Fibroblast of gingiva (primary cell): ENCODE results near the gene G6PD.
"Not testable (repeated sequence)": the region's sequence is repeated elsewhere in the genome, so short reads cannot be mapped to it uniquely, and the experiment has no call there.

Experiments
- DNase-seq: peaks from one replicate; pipeline ENCODE4 v3.0.0-alpha.2; 2011; ENCODE audit warnings: low read depth

The G6PD gene

DNA sequence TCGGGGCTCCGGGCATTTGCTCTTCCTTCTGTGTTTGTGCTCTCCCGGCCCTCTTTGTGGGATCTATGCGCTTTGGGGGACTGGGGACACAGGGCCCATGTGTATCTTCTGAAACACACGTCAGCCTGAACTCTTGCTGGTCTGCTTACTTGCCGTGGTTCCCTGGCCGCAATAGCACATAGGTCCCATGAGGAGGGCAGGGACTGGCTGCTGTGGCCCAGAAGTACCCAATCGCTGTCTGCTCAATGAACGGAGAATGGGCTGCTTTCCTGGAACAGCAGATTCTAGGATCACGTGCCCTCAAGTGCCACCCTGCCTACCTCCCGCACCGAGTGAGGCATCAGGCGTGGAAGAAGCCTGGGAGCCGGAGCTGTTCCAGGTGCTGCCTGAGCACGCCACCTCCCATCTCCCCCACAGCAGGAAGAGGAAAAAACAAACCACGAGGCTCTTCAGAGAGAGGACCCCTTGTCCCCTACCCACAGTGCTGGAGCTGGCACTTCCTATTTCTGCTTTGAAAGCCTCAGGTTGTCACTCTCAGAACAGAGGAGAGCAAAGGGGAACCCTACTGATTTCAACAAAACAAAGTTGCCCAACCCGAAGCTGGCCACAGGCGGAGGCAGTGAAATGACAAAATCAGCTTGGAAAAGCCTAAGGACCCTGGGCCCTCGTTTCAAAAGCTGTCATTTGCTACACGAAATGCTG, 3.8 kb downstream of the G6PD start:
- no peak for DNase-seq

DNA sequence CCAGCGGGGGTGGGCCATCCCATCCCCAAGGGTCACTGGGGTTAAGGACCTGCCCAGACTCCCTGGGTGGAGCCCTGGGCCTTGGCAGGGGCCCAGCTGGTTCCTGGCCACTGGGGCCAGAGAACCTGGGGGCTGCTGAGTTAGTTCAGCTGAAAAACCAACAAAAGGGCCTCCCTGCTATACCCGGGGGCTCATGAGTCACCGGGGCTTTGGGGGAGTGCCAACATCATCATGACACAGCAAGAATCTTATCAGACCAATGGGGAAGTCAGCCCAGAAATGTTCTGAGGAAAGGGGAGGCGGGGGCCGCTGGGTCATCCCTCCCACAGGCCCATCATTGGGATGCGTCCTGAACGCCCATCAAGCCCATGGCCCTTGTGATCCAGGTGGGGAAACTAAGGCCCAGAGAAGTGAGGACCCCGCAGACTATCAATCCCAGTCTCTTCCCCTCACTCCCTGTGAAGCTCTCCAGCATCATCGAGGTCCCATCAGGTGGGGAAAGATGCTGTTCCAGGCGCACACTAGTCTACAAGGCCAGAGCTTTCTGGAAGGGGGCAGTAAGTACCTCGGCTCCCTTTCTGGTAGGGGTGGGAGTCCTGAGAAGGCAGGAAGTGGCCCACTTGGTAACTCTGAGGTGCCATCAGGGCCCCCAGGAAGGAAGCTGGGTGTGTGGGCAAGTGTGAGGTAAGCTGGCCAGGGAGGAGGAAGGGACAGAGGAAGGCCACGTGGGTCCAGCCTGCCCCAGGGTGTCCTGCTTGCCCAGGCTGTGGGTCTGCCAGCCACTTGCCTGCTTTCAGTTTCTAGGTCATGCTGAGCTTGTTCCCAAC, 4.5 kb downstream of the G6PD start:
- DNase-seq: peak; percentile 92

DNA sequence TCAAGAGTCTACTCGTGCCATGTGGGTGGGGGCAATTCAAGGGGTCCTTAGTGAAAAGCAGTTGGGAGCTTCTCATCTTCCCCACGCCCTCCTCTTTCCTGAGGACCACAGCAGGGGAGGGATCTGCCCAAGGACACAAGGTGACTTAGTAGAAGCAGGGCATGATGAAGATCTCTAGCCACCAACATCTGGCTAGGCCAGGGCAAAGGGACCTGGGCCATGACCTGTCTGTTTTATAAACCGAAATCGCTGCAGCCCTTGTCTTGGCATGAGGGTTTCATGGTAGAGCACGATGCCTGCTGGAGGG, 5.1 kb downstream of the G6PD start:
- no peak for DNase-seq

DNA sequence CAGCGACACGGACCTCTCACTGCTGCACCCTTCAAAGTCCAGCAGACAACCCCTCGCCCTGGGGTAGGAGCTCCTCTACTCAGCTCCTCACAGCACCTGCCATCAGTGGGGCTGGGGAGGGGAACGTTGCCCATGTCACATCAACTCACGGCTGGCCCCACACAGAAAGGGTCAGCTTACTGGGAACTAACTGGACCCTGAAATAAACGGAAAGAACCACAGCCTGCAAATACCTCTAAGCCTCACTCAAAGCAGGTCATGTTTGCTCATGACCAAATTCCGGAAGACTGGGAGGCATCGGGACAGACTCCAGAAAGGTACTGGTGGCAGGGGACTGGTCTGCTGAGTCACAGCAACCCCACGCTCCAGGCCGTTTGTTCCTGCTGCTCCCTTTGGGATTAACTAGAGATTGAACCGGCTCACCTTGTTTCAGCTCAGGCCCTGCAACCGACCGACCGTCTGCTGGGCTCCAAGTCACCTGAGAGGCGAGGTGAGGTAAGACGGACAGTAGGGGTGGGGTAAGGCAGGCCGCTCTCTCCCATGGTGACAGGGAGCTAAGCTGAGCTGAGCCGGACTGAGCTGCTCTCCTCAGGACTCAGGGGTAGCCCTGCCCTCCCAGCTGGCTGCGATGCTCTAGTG, 5.6 kb downstream of the G6PD start:
- DNase-seq: no peak

DNA sequence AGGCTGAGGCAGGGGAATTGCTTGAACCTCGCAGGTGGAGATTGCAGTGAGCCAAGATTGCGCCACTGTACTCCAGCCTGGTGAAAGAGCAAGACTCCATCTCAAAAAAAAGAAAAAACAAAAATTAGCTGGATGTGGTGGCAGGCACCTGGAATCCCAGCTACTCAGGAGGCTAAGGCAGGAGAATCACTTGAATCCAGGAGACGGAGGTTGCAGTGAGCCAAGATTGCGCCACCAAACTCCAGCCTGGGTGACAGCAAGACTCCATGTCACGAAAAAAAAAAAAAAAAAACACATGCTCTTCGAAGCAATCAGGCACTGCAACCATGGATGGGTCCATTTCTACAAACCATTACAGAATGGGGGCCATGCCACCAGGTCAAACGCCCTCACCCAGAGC, 6.3 kb downstream of the G6PD start:
- DNase-seq: not testable (repeated sequence)

DNA sequence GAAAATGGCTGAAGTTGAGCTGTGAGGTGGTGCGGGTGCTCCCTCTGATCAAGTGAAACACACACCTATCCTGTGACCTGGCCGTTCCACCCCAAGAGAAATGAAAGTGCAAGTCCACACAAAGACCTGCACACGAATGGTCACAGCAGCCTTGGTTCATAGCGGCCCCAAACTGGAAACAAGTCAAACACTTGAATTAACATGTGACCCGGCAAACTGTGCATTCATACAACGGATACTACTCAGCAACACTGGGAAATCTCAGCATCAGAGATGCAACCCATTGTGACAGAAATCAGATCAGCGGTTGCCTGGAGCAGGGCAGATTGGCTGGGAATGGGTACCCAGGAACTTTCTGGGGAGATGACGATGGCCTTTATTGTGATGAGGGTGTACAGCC, 7.6 kb downstream of the G6PD start:
- DNase-seq: no peak

DNA sequence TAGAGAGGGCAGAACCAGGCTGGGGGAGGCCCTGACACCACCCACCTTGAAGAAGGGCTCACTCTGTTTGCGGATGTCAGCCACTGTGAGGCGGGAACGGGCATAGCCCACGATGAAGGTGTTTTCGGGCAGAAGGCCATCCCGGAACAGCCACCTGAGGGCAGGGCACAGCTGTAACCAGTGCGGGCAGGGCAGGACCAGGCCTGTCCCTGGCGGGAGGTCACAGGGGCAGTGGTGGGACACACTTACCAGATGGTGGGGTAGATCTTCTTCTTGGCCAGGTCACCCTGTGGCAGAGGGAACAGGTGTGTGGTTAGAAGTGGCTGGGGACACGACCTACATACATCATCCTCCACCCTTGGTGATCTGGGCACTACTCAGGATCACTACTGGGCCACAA, 10.8 kb downstream of the G6PD start:
- DNase-seq: no peak

DNA sequence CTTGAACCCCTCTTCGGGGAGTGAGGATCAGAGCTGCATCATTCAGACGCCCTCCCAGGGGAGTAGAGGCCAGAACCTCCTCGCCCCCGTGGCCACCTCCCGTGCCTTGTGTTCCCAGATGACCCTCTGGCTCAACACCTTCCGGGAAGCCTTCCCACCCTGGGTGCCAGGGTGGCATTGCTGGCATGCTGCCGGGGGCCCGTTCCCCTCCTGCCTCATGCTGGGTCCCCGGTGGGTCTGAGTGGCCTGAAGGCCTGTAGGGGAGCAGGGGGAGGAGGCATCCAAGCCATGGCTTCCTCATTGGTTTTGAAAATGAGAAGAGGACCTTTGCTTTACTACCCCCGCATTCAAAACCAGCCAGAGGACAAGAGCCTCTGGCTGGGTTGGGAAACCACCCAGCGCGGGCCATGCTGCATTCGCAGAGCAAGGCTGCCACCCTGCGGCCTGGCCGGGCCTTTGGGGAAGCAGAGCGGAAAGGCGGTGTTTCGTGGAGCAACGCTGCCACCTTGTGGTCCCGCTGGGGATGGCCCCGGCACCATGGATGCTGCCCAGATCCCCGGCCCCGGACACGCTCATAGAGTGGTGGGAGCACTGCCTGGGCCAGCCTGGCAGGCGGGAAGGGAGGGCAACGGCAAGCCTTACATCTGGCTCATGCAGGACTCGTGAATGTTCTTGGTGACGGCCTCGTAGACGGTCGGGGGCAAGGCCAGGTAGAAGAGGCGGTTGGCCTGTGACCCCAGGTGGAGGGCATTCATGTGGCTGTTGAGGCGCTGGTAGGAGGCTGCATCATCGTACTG, 11.9 kb downstream of the G6PD start:
- peak; percentile 80 for DNase-seq

DNA sequence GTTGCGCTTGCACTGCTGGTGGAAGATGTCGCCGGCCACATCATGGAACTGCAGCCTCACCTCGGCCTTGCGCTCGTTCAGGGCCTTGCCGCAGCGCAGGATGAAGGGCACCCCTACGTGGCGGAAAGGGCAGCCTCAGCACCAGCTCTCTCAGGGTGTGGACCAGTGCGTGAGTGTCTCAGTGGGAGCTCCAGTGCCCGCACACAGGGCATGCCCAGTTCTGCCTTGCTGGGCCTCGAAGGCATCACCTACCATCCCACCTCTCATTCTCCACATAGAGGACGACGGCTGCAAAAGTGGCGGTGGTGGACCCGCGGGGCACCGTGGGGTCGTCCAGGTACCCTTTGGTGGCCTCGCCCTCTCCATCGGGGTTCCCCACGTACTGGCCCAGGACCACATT, 14.0 kb downstream of the G6PD start:
- no peak for DNase-seq

DNA sequence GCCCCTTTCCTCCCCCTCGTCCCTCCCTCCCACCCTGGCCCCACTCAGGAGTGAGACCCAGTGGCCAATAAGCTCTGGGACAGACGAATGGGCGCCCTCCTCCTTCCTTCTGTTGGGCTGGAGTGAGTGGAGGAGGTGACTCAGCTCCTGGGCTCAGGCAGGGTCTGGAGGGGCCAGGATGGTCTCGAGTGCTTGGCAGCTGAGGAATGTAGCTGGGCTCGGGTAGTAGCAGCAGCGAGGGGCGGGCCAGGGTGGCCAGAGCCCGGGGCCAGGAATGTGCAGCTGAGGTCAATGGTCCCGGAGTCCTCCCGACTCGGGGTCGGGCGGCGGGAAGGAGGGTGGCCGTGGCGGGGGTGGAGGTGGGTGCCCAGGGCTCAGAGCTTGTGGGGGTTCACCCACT, 15.0 kb downstream of the G6PD start:
- no peak for DNase-seq

DNA sequence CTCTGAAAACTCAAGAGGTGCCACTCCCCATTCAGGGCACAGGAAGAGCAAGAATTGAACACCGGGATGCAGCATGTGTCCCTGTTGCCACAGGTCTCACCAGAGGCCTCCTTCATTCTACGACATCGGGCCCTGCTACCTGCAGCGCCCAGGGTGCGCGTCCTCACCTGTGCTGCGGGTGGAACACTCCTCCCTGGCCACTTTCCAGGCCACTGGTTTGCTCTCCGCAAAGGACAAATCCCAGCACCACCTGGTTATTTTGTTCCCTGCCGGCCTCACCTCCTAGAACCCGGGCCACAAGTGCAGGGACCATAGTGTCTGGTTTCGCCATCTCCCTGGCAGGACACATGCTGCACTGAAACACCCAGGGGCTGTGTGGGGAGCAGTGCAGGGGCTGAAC, 16.4 kb downstream of the G6PD start:
- no peak for DNase-seq

DNA sequence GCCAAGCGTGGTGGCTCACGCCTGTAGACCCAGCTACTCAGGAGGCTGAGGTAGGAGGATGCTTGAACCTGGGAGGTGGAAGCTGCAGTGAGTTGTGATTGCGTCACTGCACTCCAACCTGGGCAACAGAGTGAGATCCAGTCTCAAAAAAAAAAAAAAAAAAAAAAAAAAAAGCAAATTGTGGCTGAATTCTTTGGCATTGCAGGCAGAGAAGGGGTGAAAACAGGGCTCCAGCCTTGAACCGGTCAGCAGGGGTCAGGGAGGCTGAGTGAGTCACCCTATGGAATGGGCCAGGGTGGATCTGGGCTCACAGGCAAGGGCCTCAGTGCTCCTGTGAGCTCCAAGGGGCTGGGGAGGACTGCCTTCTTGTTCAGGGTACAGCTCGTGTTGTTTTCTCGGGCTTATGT, 17.4 kb downstream of the G6PD start:
- DNase-seq: peak; percentile 61

DNA sequence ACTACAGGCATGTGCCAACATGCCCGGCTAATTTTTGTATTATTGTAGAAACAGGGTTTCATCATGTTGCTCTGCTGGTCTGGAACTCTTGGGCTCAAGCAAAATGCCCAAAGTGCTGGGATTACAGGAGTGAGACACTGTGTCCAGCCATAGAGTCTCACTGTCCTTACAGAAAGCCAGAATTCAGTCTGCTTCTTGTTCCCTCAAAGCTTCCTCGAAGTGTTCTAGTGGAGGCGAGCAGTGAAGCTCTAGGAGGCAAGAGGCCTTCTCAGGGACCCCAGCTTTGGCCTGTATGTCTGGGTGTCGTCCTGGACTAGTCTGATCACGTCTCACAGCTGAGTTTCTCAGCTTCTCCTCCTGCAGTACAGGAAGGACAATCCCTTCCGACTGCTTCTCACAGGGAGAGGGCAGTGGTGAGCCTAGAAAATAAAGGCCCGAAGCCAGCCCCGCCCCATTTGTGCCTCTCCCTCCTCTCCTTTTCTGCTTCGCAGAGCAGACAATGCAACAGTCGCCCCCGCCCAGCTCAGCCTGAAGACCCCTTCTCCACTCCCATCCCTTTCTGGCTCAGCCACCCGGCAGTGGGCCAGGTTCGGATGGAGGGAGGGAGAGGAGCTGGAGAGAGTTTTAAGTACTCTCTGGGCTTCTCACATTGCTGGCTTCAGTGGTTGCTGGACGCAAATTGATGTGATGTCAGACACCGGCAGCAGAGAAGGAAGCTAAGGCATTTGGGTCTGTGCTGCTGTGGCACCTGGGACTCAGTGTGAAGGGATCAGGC, 19.6 kb downstream of the G6PD start:
- DNase-seq: peak; percentile 72

DNA sequence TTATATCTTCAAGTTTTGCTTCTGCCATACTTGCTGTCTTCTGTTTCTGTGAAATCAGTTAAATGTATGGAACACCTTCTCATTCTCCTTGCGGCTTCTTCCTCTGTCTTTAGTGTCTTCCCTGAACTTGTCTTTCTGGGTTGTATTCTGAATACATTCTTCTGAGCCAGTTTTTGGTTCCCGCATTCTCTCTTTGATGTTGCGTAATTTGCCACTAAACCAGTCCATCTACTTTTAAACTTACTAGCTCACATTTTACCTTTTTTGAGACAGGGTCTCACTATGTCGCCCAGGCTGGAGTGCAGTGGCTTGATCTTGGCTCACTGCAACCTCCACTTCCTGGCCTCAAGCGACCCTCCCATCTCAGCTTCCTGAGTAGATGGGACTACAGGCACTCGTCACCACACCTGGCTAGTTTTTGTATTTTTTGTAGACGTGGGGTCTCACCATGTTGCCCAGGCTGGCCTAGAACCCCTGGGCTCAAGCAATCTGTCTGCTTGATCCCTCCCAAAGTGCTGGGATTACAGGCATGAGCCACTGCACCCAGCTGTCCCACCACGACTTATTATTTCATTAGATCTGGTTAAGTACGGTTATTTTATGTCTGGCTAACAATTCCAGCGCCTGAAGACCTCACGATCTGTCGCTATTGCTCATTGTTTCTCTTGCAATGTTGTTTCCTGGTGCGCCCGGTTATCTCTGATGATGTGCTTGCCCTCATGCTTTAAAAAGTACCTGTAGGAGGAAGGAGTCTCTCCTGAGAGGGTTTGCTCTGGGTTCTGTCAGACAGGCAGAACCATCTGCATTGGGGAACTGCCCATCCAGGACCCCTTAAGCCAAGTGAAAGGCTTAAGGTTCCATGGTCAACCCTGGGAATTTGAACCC, 20.8 kb downstream of the G6PD start:
- DNase-seq: no peak

DNA sequence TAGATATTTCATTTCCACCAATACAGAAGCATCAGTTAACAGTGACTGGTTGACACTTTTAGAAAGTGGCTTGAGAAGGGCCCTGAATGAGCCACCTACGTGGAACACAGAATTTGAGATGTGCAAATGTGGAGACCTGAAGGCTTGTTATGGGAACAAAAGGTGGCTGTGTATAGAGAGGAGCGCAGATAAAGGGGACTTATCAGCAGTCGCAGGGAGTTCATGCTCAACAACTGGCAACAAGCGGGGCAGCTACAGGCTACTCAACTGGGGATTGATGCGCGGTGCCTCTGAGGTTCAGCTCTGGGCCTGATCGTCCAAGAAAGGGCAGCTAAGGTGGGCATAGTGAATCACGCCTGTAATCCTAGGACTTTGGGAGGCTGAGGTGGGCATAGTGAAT, 27.3 kb downstream of the G6PD start:
- DNase-seq: no peak

DNA sequence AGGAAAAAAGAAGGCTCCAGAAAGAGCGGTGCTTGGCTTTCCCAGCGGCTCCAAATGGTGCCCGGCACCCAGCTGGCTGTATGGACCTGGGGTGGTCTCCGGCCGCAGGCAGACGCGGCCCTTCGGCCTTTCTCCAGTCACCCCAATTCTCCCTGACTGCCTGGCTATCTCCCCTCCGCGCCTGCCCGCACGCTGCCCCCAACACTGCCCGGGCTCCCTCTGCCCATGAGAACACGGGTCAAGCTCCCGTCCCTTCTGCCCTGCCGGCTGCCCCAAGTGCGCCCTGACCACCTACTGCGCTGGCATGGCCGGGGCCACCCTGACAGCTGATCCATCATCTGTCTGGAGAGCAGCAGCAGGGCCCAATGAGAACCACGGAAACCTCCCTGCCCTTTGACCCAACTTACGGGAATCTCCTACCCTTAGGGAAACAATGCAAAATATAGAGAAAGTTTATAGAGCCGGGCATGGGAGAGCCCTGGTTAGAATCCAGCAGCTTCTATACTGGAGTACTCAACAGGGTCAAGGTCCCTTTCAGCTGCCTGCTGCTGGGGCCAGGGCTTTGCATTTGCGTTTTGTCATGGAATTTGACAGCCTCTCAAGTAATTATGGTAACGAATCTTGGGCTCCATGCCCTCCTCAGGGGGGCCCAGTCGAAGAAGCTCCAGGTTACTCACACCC, 29.4 kb downstream of the G6PD start:
- DNase-seq: no peak

DNA sequence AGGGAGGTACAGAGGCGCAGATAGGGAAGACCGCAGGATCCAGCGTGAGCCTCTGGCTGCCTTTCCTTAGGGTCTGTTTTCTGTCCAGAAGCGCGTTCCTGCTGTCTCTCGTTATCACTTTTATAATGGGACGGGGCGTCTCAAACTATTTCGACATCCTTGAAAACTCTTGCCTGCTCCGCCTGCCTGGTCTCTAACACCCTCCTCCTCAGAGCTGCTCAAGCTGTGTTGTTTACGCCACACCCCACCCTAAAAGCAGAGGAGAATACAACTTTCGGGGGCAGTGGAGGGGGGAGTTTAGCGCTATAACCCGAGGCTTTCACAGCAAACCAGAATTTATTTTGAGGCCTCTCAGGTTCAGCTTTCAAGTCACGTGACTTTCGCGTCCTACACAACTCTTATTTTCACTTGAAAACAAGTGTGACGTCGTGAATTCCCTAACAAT, 30.0 kb downstream of the G6PD start:
- DNase-seq: peak; percentile 48

DNA sequence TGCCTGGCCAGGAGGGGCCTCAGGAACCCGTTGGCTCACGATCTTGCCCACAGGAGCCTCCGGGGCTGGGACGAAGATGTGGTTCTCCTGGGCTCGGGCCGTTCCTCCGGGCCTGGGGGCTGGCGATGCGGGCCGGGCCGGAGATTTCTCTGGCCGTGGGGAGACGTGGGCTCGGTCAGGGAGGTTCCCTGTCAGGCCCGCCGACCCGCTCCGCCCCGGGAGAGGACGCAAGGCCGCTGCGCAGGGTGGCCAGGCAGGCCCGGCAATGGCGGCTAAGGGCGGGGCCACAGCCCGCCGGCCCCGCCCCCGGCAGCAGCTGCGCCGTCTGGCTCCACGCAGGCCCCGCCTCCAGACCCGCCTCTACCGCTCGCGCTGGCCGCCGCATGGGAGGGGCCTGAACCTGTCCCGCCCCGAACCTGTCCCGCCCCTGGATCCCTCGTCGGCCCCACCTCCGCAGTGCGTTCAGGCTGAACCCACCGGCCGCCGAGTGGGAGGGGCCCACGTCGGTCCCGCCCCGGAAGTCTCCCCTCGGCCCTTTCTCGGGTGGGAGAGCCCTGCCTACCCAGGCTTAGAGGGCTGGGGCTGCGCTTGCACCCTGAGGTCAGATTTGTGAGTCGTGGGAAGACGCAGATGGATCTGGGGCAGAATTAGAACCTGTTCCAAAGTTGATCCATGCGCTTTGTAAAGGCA, 30.5 kb downstream of the G6PD start, which contains the start of gene FAM3A:
FAM3A (minus strand) TSS at position 267 of the 690 bp plus-strand sequence. CDS start 460 bp downstream, outside the sequence.
- DNase-seq: peak; percentile 87
